Upper lobe of right lung (tissue), 1 donor: ENCODE measurements around the gene INPP5A. TPM values are rescaled to one million over a fixed set of nuclear protein-coding genes. Genes with fewer than 3 reads are reported as not detected.
"Not testable (repeated sequence)": the region's sequence is repeated elsewhere in the genome, so short reads cannot be mapped to it uniquely, and the experiment has no call there.

Source experiments
- ATAC-seq: fragments of 200-7000 bp; cut with Tn5 transposase; one replicate; pipeline ENCODE4 v1.9.1; 2020; ENCODE audit warnings: mild to moderate bottlenecking, moderate library complexity
- DNase-seq: peaks from one replicate; pipeline ENCODE4 v3.0.0-alpha.2; 2020
- H3K27ac ChIP-seq: fragments of 200-600 bp; one replicate; pipeline ENCODE4 v1.8.0; 2022
- H3K27me3 ChIP-seq: fragments of 200-600 bp; one replicate; pipeline ENCODE4 v1.8.0; 2022; ENCODE audit warnings: mild to moderate bottlenecking
- H3K36me3 ChIP-seq: fragments of 200-600 bp; one replicate; pipeline ENCODE4 v1.8.0; 2022
- H3K4me1 ChIP-seq: fragments of 200-600 bp; one replicate; pipeline ENCODE4 v1.8.0; 2022
- H3K4me3 ChIP-seq: fragments of 200-600 bp; one replicate; pipeline ENCODE4 v1.8.0; 2022; ENCODE audit warnings: mild to moderate bottlenecking
- H3K9me3 ChIP-seq: fragments of 200-600 bp; one replicate; pipeline ENCODE4 v1.8.0; 2022
- intact Hi-C: fragments of 100-400 bp; cut with DNase I; formaldehyde crosslinking; loops from one replicate; pipeline ENCODE4 v1.11.0; 2022
- total RNA-seq: library from RNA; stranded (reverse); fragmentation: NEBNext Ultra II Directional; extraction: Animal tissue kit (Norgen Biotek cat#: 25700); gene quantifications from one replicate; pipeline ENCODE4 v1.2.1, GENCODE V29; 2021
- TF ChIP-seq, protein P1 (sequence below): fragments of 200-600 bp; IDR thresholded peaks from one replicate; pipeline ENCODE4 v1.8.0; 2022; ENCODE audit warnings: antibody characterized with exemption
- donor health status: DM: no; HTN: yes; CAD: no; lungs with severe emphysema.

The INPP5A gene
- total RNA-seq, 1 donor from 2014 or later, result 38.3 TPM

DNA sequence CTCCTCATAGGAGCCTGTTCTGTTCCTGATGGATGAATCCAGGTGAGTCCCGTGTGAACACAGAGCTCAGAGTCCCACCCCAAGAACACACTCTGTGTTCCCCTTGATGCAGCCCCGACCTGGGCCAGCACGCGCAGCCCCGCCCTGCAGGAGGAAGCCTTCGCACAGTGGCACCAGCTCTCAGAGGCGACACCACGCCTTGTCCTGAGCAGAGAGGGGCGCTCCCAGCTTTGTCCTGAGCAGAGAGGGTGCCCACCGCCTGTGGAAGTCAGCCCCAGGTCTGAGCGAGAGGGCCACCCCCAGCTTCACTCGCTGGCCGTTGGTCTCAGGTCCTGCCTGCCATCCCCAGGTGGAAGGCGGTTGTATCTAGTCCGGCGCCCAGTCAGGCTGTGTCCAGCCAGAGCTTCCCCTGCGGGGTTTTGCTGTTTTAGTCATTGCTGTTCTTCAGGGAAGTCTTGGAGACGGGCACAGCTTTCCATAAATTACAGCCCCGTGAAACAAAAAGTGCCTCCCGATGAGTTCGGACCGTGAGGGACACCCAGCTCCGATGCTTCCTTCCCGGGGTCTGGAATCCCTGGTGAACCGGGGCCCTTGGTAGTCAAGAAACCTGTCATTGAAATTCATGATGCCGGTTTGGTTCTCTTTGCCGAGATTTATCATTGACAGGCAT lies 204.7 kb downstream of the INPP5A start:
- intact Hi-C loops, result no loop called here
- no peak for ATAC-seq

DNA sequence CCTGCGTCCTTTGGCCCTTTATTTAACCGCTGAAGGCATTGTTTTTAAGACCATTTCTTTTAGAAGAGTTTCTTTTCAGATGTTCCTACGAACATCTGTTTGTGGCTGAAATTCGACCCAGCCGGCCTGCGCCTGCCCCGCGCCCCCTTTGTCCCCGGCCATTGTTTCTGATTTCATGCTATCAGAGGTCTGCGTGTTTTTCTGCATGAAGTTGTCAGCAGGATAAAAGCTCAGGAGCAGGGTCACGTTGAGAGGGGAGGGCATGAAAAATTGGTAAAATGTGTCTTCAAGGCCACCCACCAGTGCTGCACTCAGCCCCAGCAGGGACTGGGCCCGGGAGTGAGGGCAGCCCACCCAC lies 205.2 kb downstream of the INPP5A start:
- DNase-seq (no peak), ATAC-seq (no peak)
- no peaks in the 10 kb centered on the region for H3K9me3 ChIP-seq
- H3K4me3 ChIP-seq, result no peak overlapping the region
- no peak overlapping the region for H3K27ac ChIP-seq
- H3K4me1 ChIP-seq, result no peaks in the 10 kb centered on the region
- H3K36me3 ChIP-seq, result no peaks in the 10 kb centered on the region
- no peaks in the 10 kb centered on the region for H3K27me3 ChIP-seq
- TF ChIP-seq, protein P1, sequence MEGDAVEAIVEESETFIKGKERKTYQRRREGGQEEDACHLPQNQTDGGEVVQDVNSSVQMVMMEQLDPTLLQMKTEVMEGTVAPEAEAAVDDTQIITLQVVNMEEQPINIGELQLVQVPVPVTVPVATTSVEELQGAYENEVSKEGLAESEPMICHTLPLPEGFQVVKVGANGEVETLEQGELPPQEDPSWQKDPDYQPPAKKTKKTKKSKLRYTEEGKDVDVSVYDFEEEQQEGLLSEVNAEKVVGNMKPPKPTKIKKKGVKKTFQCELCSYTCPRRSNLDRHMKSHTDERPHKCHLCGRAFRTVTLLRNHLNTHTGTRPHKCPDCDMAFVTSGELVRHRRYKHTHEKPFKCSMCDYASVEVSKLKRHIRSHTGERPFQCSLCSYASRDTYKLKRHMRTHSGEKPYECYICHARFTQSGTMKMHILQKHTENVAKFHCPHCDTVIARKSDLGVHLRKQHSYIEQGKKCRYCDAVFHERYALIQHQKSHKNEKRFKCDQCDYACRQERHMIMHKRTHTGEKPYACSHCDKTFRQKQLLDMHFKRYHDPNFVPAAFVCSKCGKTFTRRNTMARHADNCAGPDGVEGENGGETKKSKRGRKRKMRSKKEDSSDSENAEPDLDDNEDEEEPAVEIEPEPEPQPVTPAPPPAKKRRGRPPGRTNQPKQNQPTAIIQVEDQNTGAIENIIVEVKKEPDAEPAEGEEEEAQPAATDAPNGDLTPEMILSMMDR, result no peak
- intact Hi-C loops, result no loop called here

More for the DNA sequence above, 204.7 kb downstream of the INPP5A start:
- Histone ChIP-seq H3K9me3 (no peaks in the 10 kb centered on the region), H3K4me1 (no peaks in the 10 kb centered on the region), H3K4me3 (no peak overlapping the region), H3K27me3 (no peaks in the 10 kb centered on the region), H3K36me3 (no peaks in the 10 kb centered on the region), H3K27ac (no peak overlapping the region)
- no peak for DNase-seq
- TF ChIP-seq, protein P1, result no peak

DNA sequence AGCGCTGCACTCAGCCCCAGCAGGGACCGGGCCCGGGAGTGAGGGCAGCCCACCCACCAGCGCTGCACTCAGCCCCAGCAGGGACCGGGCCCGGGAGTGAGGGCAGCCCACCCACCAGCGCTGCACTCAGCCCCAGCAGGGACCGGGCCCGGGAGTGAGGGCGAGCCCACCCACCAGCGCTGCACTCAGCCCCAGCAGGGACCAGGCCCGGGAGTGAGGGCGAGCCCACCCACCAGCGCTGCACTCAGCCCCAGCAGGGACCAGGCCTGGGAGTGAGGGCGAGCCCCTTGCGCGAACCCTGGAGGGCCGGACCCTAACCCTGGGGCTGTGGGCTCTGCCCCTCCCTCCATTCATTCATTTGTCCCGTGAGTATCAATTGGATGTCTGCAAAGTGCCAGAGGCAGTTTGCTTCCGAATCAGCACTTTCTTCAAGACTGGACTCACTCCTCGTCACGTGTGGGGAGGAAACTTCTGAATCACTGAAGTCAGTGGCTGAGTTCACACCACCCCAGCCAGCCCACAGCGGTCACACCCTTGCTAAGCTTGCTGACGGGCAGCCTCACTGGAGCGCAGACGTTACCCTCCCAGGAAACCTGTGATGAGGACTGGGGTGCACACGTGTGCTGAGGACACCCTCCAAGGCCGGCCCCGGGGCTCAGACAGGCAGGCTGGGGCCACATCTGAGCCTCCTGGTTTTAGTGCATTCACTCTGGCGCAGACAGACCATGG lies 205.8 kb downstream of the INPP5A start:
- ATAC-seq, H3K4me1 ChIP-seq, H3K9me3 ChIP-seq, H3K27me3 ChIP-seq, H3K27ac ChIP-seq, H3K4me3 ChIP-seq, H3K36me3 ChIP-seq, intact Hi-C loops, DNase-seq: not testable (repeated sequence)

DNA sequence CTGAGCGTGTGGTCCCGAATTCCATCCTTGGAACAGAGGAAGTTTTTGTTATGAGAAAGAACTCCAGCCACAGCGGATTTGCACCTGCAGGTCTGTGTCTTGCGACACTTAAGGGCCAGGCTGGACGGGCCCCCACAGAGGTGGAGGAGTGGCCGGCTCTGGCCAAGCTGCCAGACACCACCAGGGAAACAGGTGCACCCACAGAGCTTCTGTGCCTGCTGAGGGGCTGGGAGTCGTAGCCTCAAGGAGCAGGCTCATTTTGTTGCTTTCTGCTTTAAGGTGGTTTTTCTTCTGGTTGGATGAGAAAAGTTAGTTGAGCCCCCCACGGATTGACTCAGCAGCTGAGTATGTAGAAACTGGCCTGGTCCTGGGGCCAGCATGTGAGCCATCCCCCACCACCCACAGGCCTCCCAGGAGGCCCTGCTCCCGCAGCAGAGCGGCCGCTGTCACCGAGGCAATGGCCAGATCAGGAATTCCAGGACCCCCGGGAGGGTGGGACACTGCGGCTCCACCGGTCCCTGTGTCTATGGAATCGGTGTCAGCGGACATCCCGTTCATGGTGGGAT lies 206.4 kb downstream of the INPP5A start:
- H3K4me3 ChIP-seq, result no peak overlapping the region

DNA sequence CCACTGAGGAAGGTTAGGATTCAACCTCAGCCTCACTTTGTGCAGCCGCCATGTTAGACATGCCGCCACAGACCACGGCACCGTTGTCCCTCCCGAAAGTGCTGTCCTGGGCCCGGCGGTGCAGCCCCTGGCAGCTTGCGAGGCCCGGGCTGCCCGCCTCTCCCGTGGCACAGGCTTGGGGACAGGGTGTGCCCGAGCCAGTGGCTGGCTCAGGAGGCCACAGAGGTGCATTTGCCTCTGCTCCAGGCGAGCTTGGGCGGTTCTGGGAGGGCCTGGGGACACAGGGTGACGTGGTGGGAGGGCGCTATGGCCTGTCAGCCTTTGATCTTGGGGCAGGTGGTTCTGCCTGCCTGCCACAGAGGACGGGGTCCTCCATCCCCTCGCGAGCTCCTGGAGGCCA lies 207.3 kb downstream of the INPP5A start:
- no peak for DNase-seq
- Histone ChIP-seq H3K4me1 (no peaks in the 10 kb centered on the region), H3K4me3 (no peak overlapping the region), H3K9me3 (no peaks in the 10 kb centered on the region), H3K27me3 (no peaks in the 10 kb centered on the region), H3K27ac (no peak overlapping the region), H3K36me3 (peaks cover 4% of the 10 kb centered on the region)
- intact Hi-C loops, result no loop called here
- TF ChIP-seq, protein P1, result no peak
- ATAC-seq, result no peak

More for the DNA sequence above, 206.4 kb downstream of the INPP5A start:
- Histone ChIP-seq H3K36me3 (no peaks in the 10 kb centered on the region), H3K27ac (no peak overlapping the region), H3K4me1 (no peaks in the 10 kb centered on the region), H3K27me3 (no peaks in the 10 kb centered on the region), H3K9me3 (no peaks in the 10 kb centered on the region)
- no peak for ATAC-seq
- intact Hi-C loops, result no loop called here
- TF ChIP-seq, protein P1, result no peak
- no peak for DNase-seq

DNA sequence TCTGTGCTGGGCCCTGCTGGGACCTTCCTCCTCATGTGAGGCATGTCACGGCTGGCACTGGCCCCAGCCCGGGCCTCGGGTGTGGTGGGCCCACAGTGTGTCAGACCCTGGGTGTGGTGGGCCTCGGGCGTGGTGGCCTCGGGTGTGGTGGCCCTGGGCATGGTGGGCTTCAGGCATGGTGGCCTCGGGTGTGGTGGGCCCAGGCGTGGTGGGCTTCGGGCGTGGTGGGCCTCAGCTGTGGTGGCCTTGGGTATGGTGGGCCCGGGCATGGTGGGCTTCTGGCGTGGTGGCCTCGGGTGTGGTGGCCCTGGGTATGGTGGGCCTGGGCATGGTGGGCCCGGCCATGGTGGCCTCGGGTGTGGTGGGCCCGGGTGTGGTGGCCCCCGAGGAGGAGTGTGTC lies 207.9 kb downstream of the INPP5A start:
- H3K27ac ChIP-seq, result no peak overlapping the region
- peaks cover 10% of the 10 kb centered on the region for H3K36me3 ChIP-seq
- TF ChIP-seq, protein P1, result no peak
- no peaks in the 10 kb centered on the region for H3K27me3 ChIP-seq
- intact Hi-C loops, result no loop called here
- no peaks in the 10 kb centered on the region for H3K4me1 ChIP-seq
- DNase-seq (no peak), ATAC-seq (no peak)
- no peak overlapping the region for H3K4me3 ChIP-seq
- H3K9me3 ChIP-seq, result no peaks in the 10 kb centered on the region
